NB4 (cell line): ENCODE measurements around the gene MAJIN.

Experiments
- CTCF ChIP-seq: IDR thresholded peaks from one replicate; pipeline ENCODE4 v1.5.1; 2012; ENCODE audit warnings: low read depth, low read length
- POLR2A ChIP-seq: IDR thresholded peaks from 2 replicates; pipeline ENCODE4 v1.6.1; 2011; ENCODE audit warnings: mild to moderate bottlenecking; ENCODE audit not compliant: insufficient read length; ENCODE audit errors: extremely low read depth

DNA sequence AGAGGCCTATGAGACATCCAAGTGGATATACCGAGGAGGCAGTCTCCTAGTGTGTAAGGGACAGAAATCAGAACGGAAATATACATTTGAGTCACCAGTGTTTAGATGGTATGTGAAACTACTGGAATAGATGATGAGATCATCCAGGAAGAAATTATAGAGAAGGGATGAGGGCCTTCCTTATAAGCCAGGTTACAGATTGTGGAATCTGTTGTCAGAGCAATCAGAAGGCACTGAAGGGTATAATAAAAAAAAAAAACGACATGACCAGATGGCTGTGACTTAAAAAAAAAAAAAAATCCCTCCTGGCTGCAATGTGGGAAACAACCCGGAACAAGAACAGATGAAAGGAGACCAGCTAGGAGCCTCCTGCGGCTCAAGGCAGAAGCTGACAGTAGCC lies 2.7 kb downstream of the MAJIN start:
- no peak for TF ChIP-seq CTCF
- no peak for TF ChIP-seq POLR2A
